GM21619 (cell line): ENCODE measurements around the gene ATAT1.

Source experiments
- ATAC-seq: cut with Tn5 transposase; IDR thresholded peaks from one replicate; pipeline ENCODE4 v1.9.1; 2021; ENCODE audit not compliant: unreplicated experiment

Gene ATAT1

DNA sequence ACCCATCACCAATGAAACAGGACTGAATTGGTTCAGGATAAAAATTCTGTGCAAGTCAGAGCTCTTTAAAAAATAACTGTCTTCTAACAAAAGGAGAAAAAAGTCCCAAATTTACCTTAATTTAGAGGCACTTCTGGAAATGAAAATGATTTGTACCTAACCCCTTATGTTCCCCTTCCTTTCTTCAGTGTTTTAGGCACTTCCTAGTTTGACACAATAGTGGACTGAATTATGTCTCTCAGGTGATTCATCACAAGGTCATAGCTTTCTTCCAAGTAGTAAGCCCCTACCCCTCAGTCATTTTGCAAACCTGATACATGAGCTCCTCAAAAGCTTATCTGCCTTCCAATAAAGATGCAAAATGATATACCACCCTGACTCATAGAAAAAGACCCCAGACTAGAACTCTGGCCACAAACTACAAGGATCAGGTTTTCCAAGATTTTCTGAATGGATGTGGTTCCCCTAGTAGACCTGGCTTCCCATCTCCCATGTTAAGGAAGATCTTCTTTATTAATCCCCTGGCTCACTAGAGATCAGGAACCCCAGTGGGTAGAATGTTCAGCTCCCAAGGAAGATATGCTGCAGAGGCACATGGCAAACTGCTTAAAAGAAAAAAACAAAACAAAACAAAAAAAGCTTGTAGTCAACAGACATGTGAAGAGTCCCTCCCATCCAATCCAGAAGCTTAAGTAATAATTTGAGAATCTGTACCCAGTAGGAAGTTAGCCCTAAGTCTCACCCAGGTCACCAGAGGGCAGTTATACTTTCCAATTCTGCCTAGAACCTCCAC is 13.2 kb upstream of the ATAT1 start:
- no peak for ATAC-seq

DNA sequence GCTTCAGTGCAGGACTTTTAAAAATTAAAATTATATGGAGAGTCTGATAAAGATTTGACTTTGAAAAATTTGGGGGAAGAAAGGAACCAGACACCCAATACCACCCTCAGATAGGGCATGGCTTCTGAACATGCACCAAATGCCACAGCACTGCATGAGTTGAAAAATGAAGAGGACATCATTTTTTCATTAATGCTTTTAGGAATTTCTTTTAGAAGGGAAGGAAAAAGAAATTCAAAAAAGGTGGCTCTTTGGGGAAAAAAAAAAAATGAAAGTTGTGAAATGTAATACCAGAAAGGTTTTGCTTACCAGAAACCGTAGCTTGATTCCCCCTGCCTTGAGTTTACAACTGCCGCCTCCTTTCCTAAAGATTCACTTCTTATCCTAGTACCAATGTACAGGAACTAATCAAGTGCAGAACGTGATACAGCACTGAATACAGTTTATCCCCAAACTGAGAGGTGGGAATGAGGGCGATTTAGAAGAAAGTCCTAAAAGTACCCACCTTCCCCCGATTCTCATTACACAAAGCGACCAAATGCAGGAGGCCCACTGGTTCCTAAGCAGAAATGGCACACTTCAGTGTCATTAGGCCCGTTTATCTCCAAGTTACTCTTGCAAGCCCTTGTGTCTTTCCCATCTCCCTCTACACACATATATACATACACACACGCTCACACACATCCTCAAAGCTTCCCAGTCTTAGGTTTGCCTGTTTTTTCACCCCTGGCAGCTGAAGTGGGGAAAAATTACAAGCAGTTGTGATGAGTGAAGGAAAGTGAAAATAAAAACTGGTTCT is 12.4 kb upstream of the ATAT1 start:
- ATAC-seq = no peak

DNA sequence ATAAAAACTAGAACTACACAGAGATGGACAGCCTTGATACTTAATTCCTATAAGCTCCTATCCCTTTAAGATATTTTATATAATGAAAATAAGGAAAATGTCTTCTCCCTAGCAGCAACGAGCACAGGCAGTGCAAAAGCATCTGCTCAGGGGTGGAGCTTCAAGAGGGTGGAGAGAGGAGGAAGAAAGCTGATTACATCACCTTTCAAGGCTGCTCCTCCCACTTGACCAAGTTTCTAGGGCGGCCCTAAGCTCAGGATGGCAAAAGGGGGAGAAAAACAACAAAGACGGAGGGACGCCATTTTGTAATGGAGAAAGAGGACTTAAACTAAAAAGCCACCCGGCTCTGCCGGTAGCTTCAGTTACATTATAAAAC is 11.8 kb upstream of the ATAT1 start:
- peak; percentile 42 for ATAC-seq

DNA sequence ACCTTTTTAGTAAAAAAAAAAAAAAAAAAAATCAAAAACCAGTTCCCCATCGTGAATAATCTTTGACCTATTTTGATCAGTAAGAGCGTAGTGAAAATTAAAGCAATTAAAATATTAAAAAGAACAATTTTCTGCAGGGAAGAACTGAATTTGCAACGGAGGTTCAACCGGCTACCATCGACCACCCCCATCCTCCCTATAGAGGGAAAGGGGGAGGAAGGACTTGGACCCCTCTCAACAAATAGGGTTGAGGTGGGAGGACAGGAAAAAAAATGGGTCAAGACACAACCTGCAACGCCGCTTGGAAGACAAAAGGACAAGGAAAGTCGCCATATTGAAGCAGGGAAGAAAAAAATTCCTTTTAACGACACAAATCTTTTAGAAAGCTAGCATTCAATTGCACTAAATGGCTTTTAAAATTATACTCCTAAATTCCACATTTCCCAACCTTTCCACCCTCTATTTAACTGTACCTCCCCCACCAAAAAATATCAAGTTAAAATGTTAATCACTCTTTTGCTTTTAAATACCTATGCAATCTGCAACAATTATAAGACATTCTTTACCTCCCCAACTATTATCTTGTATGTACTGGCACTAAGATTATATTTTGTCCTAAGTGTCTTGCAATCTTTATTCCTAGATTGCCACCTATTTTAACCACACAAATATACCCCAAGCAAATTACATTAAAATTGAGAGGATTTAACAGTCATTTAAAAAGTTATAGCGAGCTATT is 11.3 kb upstream of the ATAT1 start:
- ATAC-seq = no peak

DNA sequence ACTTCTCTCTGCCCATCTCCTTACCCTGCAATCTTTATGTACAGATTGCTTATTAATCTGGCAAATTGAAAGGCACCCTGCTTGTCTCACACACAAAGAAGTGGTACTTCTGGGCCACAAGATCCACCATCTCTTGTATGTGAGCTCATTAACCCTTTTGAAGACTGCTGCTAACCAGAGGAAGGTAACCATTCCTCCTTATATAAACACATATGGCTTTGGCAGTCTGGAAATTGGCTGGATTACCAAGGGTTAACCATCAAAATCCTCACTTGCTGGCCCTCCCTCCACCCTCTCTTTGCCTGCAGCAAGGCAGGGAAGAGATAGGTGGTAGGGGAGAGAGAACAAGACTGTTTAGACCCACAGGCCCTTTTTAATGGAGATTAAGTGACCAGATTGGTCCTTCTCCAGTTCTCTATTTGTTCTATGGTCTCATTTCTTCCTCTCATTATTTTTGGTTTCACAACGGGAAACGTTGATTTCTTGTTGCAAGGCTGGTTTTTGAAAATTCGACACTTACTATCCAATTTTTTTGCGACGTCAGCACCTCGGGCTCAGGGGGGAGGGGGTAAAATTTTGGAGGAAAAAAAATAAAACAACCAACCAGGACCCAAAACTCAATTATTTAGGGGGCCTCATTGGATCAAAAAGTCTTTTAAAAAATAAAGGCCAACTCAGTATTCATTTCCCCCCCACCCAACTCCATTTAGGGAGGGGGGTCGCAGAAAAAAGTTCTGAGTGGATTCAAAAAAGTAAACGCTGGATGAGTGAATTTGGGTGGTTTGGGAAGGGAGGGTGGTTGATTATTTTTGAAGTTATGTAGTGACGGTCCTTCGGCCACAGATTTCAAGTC is 10.5 kb upstream of the ATAT1 start:
- no peak for ATAC-seq

DNA sequence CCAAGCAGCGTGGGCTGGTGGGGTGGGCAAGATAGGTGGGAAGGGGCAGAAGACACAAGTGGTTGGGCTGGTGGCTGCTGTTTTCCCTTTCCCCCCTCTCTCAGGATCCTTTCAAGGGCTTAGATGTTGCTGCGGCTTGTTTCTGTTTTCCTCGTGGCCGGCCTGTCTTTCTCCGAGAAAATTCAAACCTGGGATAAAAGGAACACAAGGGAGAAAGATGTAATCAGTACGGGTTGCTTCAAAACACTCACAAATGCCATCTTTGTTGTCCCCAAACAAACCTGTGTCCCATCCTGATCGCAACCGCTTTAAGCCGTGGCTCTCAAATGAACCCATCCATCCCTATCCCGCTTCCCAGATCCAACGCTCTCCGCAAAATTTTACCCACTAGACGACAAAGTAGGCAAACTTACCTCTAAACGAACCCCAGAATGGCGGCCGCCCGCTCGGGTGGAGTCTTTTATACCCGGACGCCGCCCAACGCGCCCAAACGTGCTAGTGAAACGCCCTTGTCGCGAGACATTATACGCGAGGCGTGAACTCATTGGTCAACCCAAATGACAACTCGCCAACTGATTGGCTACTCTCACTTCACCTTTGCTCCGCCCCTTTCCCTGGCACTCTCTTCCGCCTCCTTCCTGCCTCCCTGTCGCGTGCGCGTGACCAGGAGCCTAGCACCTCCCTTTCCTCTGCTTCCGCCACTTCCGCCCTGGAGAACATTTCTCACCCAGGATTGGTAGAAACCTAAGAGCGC is 9.7 kb upstream of the ATAT1 start, which contains the start of gene PPP1R10:
Gene PPP1R10, minus strand, starts transcription at position 433 of the 754 bp plus-strand sequence. CDS start 7,299 bp downstream, outside the sequence.
- ATAC-seq = peak; percentile 66

DNA sequence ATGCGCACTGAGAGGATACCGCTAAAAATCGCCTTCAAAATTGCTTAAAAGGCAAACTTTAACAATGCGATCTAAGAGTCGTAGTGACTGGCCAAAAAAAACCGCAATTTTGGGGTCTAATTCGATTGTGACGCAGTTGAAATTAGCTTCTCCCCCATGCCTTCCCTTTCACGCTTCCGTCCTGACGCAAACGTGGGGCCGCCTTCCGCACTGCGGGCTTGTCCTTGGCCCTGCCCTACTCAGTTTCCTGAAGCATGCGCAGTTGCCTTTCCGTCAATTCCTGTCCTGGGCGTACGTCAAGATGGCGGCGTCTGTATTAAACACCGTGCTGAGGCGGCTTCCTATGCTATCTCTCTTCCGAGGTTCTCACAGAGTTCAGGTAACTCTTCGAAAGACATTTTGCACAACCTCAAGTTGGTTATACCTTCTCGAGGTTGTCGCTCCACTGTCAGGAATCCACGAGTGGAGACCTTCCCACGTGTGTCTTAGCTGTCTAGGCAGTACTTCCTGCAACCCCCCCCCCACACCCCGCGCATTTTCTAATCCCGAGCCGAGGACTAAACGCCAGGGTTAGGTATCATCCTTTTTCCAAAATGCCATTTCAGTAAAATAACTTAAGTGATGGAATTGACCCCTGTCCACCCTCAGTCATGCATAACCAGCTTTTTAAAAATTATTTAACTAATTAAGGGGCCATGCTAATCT is 9.0 kb upstream of the ATAT1 start, which contains the start of gene MRPS18B:
Gene MRPS18B, plus strand, starts transcription at position 276 of the 705 bp plus-strand sequence. Its CDS starts 26 bp downstream, at position 302.
- ATAC-seq = peak; percentile 61

DNA sequence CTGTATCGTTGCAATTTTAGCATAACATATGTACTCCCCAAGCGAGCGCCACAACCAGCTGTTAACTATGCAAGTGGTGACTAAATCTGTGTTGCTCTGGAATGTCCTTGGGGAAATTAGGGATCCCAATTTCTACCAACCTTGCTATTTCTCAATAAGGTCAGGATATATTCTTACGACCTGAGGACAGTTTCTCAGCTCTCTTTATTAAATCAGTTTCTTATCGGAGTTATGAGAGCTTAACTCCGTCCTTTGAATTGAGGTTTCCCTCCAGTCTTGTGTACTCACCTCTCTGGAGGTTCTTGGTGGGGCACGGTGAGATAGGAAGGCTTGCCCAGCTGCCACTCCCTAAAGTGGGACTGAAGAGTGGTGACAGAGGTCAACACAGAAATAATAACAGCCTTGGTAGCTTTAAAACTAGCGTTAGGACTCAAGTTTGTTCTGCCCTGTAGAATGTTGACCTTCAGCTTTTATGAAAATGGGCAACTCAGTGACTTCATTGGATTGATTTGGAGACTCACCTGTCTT is 8.3 kb upstream of the ATAT1 start:
- no peak for ATAC-seq

DNA sequence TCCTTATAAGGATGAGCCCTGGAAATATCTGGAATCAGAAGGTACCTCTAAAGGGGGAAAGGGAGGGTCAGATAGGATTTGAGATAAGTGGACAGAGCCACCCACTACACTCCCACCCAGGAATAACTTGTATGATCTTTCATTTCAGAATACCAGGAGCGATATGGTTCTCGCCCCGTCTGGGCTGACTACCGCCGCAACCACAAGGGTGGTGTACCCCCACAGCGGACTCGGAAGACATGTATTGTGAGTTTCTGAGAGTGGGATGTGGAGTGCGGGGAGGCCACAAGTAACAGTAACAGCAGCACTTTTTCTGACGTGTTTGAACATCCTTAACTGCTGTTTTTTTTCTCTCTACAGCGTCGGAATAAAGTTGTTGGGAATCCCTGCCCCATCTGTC is 7.1 kb upstream of the ATAT1 start:
- no peak for ATAC-seq

DNA sequence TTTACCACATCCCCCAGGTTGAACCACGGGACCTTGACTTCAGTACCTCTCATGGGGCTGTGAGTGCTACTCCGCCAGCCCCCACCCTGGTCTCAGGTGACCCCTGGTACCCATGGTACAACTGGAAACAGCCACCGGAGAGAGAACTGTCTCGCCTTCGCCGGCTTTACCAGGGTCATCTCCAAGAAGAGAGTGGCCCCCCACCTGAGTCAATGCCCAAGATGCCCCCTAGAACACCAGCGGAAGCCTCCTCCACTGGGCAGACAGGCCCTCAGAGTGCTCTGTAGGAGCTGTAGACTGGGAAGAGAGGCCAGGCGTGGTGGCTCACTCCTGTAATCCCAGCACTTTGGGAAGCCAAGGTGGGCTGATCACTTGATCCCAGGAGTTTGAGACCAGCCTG is 1.2 kb upstream of the ATAT1 start:
- ATAC-seq = no peak

DNA sequence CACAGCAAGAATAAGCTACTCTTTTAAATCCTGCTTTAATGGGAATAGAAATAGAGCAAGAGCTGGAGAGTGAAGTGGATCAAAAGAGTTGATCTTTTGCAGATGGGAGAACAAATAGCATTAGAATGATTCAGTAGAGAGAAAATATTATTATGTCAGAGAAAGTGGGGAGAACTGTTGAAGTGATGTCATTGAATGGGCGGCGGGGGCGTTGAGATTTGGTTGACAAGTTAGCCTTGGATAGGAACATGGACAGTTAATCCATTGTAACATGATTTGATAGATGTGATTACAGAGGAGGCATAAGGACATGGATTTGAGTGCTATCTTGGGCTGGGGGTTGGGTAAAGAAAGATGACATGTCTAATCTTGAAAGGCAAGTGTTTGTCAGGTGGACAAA is 9.2 kb downstream of the ATAT1 start:
- ATAC-seq = no peak

DNA sequence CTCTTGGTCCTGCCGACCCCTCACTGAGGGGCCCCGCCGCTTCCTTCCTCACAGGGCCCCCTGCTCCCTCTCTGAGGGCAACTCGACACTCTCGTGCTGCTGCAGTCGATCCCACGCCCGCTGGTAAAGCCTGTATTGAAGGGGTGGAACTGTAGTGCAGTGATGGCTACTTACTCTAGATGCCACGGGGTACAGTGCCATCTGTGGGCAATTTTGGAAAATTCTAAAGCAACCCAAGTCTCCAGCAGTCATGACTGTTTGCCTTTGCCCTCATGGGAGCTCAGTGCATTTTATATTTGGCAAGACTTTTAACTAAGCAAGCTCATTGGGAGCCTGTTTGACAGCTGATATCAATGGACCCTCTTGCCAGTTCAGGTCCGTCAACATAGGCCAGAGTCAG is 13.8 kb downstream of the ATAT1 start:
- ATAC-seq = no peak

DNA sequence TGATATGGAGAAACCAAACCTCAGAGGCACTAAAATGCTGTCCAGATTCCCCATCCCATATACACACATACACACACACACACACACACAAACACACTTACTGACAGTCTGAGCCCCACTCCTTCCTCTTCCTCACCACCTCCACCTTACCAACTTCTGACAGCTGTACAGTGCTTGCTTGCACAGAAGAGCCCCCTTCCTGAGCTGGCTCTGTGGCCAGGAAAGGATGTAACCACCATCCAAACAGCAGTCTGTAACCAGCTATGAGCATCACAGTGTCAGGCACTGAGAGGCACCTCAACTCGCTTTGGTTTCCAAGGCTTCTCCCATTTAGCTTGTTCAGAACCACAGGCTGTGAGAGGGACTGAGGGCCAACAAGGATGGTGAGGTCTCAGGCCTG is 14.4 kb downstream of the ATAT1 start:
- ATAC-seq = no peak

DNA sequence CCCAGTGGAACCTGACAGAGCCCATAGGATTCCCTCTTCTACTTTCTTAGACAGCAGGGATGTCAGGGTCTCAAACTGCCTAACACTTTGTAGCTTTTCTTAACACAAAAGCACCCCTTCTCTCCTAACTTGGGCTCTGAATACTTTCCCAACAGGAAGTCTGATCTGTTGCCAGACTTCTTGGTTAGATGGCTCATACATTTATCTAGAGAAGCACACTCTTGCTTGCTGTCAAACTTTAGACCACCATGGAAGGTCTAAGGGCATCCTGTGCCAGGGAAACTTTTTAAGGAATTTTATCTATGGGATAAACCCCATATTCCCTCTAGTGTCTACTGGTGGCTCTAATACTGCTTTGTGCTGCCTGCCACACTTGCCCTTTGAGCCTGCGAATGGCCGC is 17.0 kb downstream of the ATAT1 start:
- no peak for ATAC-seq

DNA sequence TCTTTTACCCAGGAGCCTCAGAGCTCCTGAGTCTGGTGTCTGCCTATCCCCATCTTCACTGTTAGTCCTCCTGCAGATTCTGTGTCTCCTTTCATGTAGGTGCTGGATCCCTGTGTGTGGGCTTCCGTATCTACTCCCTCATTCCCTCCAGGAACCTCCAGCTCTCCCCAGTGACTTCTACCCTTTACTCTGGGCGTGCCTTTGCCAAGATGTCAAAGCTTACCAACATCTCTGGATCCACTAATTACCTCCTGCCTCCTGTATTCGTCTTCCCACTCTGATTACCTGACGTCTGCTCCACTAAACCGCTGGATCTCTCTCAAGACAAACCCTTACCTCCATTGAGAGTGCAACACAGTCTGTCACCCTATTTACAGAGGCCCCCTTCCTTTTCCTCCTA is 18.1 kb downstream of the ATAT1 start:
- no peak for ATAC-seq

DNA sequence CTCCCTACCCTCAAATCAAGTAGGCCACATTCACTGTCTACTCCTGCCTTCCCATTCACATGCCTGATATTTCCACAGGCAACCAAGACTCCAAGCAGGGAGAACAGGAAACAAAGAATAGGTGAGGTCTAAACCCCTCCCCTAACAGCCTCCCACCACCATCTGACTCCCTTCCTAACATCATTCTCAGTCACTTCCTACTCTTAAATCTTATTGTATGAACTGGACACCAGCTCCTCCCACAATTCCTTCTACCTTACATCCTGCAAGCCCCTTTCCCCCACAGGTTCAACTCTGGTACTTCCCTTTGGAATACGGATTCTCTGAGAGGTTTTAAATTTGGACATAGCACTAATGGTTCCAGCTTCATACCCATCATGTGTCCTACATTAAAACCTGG is 19.3 kb downstream of the ATAT1 start:
- no peak for ATAC-seq

DNA sequence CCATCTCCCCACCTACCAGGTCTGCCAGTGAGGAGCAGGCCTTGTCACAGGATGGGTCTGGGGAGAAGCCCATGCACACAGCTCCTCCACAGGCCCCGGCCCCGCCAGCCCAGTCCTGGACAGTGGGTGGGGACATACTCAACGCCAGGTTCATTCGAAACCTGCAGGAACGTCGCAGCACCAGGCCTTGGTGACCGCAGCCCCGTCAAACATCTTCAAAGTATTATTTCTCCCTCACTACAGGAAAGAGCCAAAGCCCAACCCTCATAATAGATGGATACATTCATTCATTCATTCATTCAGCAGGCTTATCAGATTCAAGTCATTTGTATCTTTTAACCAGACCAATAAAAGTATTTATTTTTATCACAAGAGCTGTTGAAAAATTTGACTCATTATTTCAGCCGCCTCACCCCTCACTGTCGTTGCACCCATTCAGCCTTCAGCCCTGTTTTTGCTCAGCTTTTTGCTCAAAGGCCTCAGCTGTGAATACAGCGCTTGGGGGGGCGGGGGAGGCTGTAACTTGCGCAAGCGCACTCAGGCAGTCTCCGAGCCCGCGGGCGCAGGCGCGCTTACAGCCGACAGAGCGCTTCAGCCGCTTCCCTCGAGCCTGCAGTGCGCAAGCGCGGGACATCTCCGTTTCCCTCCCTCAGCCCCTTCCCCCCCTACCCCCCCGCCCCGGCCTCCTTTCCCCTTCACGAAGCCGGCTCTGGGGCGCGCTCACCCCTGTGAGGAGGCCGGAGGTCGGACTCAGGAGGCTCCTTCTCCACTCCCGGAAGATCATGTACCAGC is 20.0 kb downstream of the ATAT1 start, which contains the start of gene C6orf136:
Gene C6orf136, plus strand, starts transcription at position 684 of the 792 bp plus-strand sequence. Its CDS starts 99 bp downstream, at position 783.
- peak; percentile 42 for ATAC-seq
